Thyroid gland (tissue), 4 donors: ENCODE measurements around the gene PCNP. TPM values are rescaled to one million over a fixed set of nuclear protein-coding genes. Genes with fewer than 3 reads are reported as not detected.
"Not testable (repeated sequence)": the region's sequence is repeated elsewhere in the genome, so short reads cannot be mapped to it uniquely, and the experiment has no call there.

Experiments
- DNase-seq, 2 donors: peaks; one replicate each; pipeline ENCODE4 v3.0.0-alpha.2; 2019
- H3K27ac ChIP-seq, 3 donors: fragments of 200-600 bp; sonication (generic); 1 replicate in 2 of 3; 2 replicates in 1 of 3; pipeline ENCODE4 v1.5.1; 2016 to 2019; ENCODE audit warnings: mild to moderate bottlenecking in 1 of 3, moderate library complexity in 1 of 3
- H3K27me3 ChIP-seq: fragments of 200-600 bp; sonication (generic); one replicate; pipeline ENCODE4 v1.5.1; 2019
- H3K36me3 ChIP-seq, 2 donors: fragments of 200-600 bp; sonication (generic); one replicate each; pipeline ENCODE4 v1.5.1; 2016 to 2019
- H3K4me1 ChIP-seq, 2 donors: fragments of 200-600 bp; sonication (generic); one replicate each; pipeline ENCODE4 v1.5.1; 2017 to 2019
- H3K4me3 ChIP-seq, 3 donors: fragments of 200-600 bp; sonication (generic); replicated peaks in 1 of 3; 1 replicate in 2 of 3; 2 replicates in 1 of 3; pipeline ENCODE4 v1.5.1; 2016; ENCODE audit warnings: mild to moderate bottlenecking in 1 of 3
- H3K9me3 ChIP-seq: fragments of 200-600 bp; sonication (generic); one replicate; pipeline ENCODE4 v1.5.1; 2017
- POLR2A ChIP-seq, 2 donors: fragments of 450-650 bp; IDR thresholded peaks; one replicate each; pipeline ENCODE4 v1.6.1; 2017; ENCODE audit warnings: antibody characterized with exemption in 2 of 2, mild to moderate bottlenecking in 2 of 2, moderate library complexity in 1 of 2
- WGBS, 2 donors: methylation state at CpG; one replicate each; pipeline ENCODE4 v1.1.5; 2017; 5-methylcytosine and 5-hydroxymethylcytosine counted together
- intact Hi-C: fragments of 100-400 bp; cut with DNase I; formaldehyde crosslinking; loops from one replicate; pipeline ENCODE4 v1.15.1; 2023
- total RNA-seq, 4 donors: library from RNA; depleted of rRNA; stranded (reverse); fragments of >200 nt; gene quantifications; one replicate each; pipeline ENCODE4 v1.2.3, GENCODE V29; 2016
- TF ChIP-seq, protein P1 (sequence below), 6 experiments: fragments of 200-600 bp in 3 of 6; fragments of 450-650 bp in 3 of 6; sonication (generic) in 3 of 6; IDR thresholded peaks; one replicate each; pipeline ENCODE4 v1.5.1; 2016 to 2019; ENCODE audit warnings: antibody characterized with exemption in 6 of 6, mild to moderate bottlenecking in 2 of 6, inconsistent platforms in 1 of 6, moderate library complexity in 1 of 6

The PCNP gene
- total RNA-seq, 4 donors from 2014 or later = 93.4 to 145 (median 123) TPM

DNA sequence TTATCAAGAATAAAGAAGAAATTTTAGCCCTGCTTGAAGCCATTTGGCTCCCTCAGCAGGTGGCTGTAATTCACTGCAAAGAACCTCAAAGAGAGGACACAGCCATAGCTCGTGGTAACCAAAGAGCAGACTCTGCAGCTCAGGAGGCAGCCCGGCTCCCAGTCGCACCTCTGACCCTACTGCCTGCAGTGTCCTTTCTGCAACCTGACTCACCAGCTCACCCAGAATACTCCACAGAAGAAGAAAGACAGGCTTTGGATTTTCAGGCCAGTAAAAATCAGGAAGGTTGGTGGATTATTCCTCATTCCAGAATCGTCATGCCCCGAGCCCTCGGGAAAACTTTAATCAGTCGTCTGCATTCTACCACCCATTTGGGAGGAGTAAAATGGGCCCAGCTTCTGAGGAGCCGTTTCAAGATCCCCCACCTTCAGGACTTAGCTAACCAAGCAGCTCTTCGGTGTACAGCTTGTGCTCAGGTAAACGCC is 64.3 kb downstream of the PCNP start:
- intact Hi-C loops = no loop called here
- Histone ChIP-seq H3K27ac (no peak overlapping the region), H3K4me3 (no peak overlapping the region), H3K9me3 (no peaks in the 10 kb centered on the region), H3K27me3 (no peaks in the 10 kb centered on the region), H3K36me3 (no peaks in the 10 kb centered on the region), H3K4me1 (no peaks in the 10 kb centered on the region)
- no peak for TF ChIP-seq POLR2A (IDR thresholded peaks at IDR 0.05)
- TF ChIP-seq, protein P1, sequence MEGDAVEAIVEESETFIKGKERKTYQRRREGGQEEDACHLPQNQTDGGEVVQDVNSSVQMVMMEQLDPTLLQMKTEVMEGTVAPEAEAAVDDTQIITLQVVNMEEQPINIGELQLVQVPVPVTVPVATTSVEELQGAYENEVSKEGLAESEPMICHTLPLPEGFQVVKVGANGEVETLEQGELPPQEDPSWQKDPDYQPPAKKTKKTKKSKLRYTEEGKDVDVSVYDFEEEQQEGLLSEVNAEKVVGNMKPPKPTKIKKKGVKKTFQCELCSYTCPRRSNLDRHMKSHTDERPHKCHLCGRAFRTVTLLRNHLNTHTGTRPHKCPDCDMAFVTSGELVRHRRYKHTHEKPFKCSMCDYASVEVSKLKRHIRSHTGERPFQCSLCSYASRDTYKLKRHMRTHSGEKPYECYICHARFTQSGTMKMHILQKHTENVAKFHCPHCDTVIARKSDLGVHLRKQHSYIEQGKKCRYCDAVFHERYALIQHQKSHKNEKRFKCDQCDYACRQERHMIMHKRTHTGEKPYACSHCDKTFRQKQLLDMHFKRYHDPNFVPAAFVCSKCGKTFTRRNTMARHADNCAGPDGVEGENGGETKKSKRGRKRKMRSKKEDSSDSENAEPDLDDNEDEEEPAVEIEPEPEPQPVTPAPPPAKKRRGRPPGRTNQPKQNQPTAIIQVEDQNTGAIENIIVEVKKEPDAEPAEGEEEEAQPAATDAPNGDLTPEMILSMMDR (IDR thresholded peaks at IDR 0.05) = no peak
- 79 to 81% methylated on average over 10 of the region's 10 CpGs for WGBS, 2 donors
- no peak for DNase-seq

DNA sequence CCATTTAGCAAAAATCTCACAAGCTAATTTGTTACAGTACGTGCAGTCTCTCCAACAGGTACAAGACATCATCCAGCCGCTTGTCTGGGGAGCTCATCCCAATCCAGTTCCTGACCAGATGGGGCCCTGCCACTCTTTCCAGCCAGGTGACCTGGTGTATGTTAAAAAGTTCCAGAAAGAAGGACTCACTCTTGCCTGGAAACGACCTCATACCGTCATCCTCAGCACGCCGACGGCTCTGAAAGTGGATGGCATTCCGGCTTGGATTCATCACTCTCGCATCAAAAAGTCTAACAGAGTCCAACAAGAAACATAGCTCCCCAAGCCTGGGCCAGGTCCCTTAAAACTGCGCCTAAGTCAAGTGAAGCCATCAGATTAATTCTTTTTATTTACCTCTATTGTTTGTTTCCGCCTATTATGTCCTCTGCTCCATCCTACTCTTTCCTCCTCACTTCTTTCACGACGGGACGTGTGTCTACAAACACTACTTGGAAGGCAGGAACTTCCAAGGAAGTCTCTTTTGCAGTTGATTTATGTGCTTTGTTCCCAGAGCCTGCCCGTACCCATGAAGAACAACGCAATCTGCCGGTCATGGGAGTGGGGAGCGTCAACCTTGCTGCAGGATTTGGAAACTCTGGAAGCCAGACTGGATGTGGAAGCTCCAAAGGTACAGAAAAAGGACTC is 65.4 kb downstream of the PCNP start:
- no peak overlapping the region for H3K4me3 ChIP-seq
- intact Hi-C loops = no loop called here
- no peaks in the 10 kb centered on the region for H3K4me1 ChIP-seq
- H3K9me3 ChIP-seq = no peaks in the 10 kb centered on the region
- DNase-seq = no peak
- WGBS, 2 donors = 88 to 89% methylated on average over 18 of the region's 18 CpGs
- H3K27ac ChIP-seq = no peak overlapping the region
- no peaks in the 10 kb centered on the region for H3K27me3 ChIP-seq
- TF ChIP-seq, protein P1 (IDR thresholded peaks at IDR 0.05) = no peak
- no peak for TF ChIP-seq POLR2A (IDR thresholded peaks at IDR 0.05)
- no peaks in the 10 kb centered on the region for H3K36me3 ChIP-seq

DNA sequence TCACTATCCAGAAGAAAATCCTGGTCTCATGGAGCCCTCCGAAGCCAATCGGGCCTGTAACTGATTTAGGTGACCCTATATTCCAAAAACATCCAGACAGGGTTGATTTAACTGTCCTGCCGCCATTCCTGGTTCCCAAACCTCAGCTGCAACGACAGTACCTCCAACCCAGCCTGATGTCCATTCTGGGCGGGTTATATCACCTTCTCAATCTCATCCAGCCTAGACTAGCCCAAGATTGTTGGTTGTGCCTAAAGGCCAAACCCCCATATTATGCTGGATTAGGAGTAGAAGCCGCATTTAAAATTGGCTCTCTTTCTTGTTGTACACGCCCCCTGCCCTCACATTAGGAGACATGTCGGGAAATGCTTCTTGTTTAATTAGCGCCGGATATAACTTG is 66.3 kb downstream of the PCNP start:
- Histone ChIP-seq H3K9me3 (no peaks in the 10 kb centered on the region), H3K4me3 (no peak overlapping the region), H3K36me3 (no peaks in the 10 kb centered on the region), H3K4me1 (no peaks in the 10 kb centered on the region), H3K27ac (no peak overlapping the region), H3K27me3 (no peaks in the 10 kb centered on the region)
- 90 to 95% methylated on average over 10 of the region's 10 CpGs for WGBS, 2 donors
- intact Hi-C loops = no loop called here
- TF ChIP-seq POLR2A (IDR thresholded peaks at IDR 0.05) = no peak
- TF ChIP-seq, protein P1 (IDR thresholded peaks at IDR 0.05) = no peak
- DNase-seq = no peak

DNA sequence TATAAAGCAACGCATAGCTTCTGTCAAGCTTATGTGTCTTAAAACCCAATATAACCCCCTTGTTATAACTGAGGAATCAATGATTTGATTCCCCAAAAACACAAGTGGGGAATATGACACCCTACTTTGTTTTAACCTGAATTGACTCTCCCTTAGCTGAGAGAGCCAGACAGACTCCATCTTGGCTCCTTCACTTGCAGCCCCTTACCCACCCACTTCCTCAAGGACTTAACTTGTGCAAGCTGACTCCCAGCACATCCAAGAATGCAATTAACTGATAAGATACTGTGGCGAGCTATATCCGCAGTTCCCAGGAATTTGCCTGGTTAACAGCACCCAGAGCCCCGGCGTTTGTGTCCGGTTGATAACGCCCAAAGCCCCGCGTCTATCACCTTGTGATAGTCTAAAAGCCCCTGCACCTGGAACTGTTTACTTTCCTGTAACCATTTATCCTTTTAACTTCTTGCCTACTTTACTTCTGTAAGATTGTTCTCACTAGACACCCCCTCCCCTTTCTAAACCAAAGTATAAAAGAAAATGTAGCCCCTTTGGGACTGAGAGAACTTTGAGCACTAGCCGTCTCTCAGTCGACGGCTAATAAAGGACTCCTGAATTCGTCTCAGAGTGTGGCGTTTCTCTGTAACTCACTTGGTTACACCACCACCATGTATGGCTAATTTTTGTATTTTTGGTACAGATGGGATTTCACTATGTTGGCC is 67.6 kb downstream of the PCNP start:
- H3K9me3 ChIP-seq, H3K4me3 ChIP-seq, H3K4me1 ChIP-seq, H3K36me3 ChIP-seq, intact Hi-C loops, DNase-seq, H3K27ac ChIP-seq, H3K27me3 ChIP-seq: not testable (repeated sequence)
- 62 to 70% methylated on average over 14 of the region's 14 CpGs for WGBS, 2 donors

DNA sequence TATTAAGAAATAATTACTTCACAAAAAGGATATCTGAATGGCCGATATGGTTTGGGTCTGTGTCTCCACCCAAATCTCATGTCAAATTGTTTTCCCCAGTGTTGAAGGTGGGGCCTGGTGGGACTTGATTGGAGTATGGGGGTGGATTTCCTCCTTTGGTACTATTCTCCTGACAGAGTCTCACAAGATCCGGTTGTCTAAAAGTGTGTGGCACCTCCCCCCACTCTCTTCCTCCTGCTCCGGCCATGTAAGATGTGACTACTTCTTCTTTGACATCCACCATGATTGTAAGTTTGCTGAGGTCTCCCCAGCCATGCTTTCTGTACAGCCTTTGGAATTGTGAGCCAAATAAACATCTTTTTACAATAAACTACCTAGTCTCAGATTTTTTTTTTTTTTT is 68.5 kb downstream of the PCNP start:
- H3K27ac ChIP-seq = no peak overlapping the region
- H3K4me3 ChIP-seq = no peak overlapping the region
- no peak for DNase-seq
- no peaks in the 10 kb centered on the region for H3K4me1 ChIP-seq
- H3K36me3 ChIP-seq = no peaks in the 10 kb centered on the region
- TF ChIP-seq POLR2A (IDR thresholded peaks at IDR 0.05) = no peak
- TF ChIP-seq, protein P1 (IDR thresholded peaks at IDR 0.05) = no peak
- no peaks in the 10 kb centered on the region for H3K9me3 ChIP-seq
- no peaks in the 10 kb centered on the region for H3K27me3 ChIP-seq
- intact Hi-C loops = no loop called here
- WGBS, 2 donors = 86 to 87% methylated on average over 3 of the region's 3 CpGs
